Gastrocnemius medialis (tissue), 4 donors: ENCODE measurements around the gene SLAMF8. TPM values are rescaled to one million over a fixed set of nuclear protein-coding genes. Genes with fewer than 3 reads are reported as not detected.

ENCODE experiments used
- ATAC-seq, 2 donors: fragments of 150-250 bp; one replicate each; pipeline ENCODE4 v1.9.1; 2016
- DNase-seq, 2 donors: peaks; one replicate each; pipeline ENCODE4 v3.0.0-alpha.2; 2019
- H3K27ac ChIP-seq, 4 donors: fragments of 200-600 bp; sonication (generic); 1 replicate in 1 of 4; 2 replicates in 3 of 4; pipeline ENCODE4 v1.5.1; 2016 to 2018; ENCODE audit warnings: mild to moderate bottlenecking in 2 of 4, moderate library complexity in 1 of 4
- H3K27me3 ChIP-seq, 3 donors: fragments of 200-600 bp; sonication (generic) in 2 of 3; 1 replicate in 1 of 3; 2 replicates in 2 of 3; pipeline versions ENCODE4 v1.5.1 to v1.6.0; 2016 to 2019; ENCODE audit warnings: mild to moderate bottlenecking in 1 of 3, moderate library complexity in 1 of 3
- H3K36me3 ChIP-seq, 2 donors: fragments of 200-600 bp; sonication (generic) in 1 of 2; one replicate each; pipeline ENCODE4 v1.5.1; 2017 to 2018
- H3K4me1 ChIP-seq, 2 donors: fragments of 200-600 bp; sonication (generic) in 1 of 2; one replicate each; pipeline ENCODE4 v1.5.1; 2016 to 2017; ENCODE audit warnings: mild to moderate bottlenecking in 2 of 2
- H3K4me3 ChIP-seq, 4 donors: fragments of 200-600 bp; sonication (generic) in 3 of 4; 1 replicate in 1 of 4; 2 replicates in 3 of 4; pipeline ENCODE4 v1.5.1; 2016 to 2019; ENCODE audit warnings: mild to moderate bottlenecking in 2 of 4
- H3K9me3 ChIP-seq, 3 donors: fragments of 200-600 bp; sonication (generic) in 2 of 3; 1 replicate in 1 of 3; 2 replicates in 2 of 3; pipeline ENCODE4 v1.5.1; 2016 to 2019
- POLR2A ChIP-seq, 2 donors: fragments of 450-650 bp; IDR thresholded peaks; one replicate each; pipeline ENCODE4 v1.6.1; 2017; ENCODE audit warnings: antibody characterized with exemption in 2 of 2, mild to moderate bottlenecking in 2 of 2, moderate library complexity in 2 of 2
- in situ Hi-C, 4 donors: fragments of 200-750 bp; cut with MboI; loops; one replicate each; pipeline versions ENCODE4 v1.15.0 to v1.8.0; 2017; ENCODE audit warnings: low sequenced_read_pairs in 4 of 4
- intact Hi-C: fragments of 100-400 bp; cut with DNase I; formaldehyde crosslinking; loops from one replicate; pipeline ENCODE4 v1.15.1; 2023; ENCODE audit warnings: low total_unique reads
- total RNA-seq, 4 donors: library from RNA; depleted of rRNA; stranded (reverse); fragments of >200 nt; gene quantifications; one replicate each; pipeline versions ENCODE4 v1.1.0 to v1.2.3, GENCODE V29; 2016
- TF ChIP-seq, protein P1 (sequence below), 5 experiments: fragments of 450-650 bp in 3 of 5; fragments of 200-600 bp in 2 of 5; sonication (generic) in 2 of 5; IDR thresholded peaks in 4 of 5; conservative IDR thresholded peaks in 1 of 5; 1 replicate in 4 of 5; 2 replicates in 1 of 5; pipeline ENCODE4 v1.5.1; 2016 to 2019; ENCODE audit warnings: antibody characterized with exemption in 5 of 5, mild to moderate bottlenecking in 3 of 5, moderate library complexity in 3 of 5

The SLAMF8 gene
- total RNA-seq, 4 donors from 2014 or later = 0.75 to 2.3 (median 2.0) TPM; not detected in 1

- intact Hi-C loops = no loop called here
These were observed 5.4 kb upstream of the SLAMF8 start for GRCh38 chr1:159821171-159821867.

GRCh38 chr1:159823406-159823805 lies 3.3 kb upstream of the SLAMF8 start:
- Histone ChIP-seq H3K27me3 (peaks cover 0 to 4% (median 2%) of the 10 kb centered on the region in 3 donors), H3K4me3 (no peak overlapping the region), H3K4me1 (no peaks in the 10 kb centered on the region), H3K27ac (no peak overlapping the region), H3K9me3 (no peaks in the 10 kb centered on the region), H3K36me3 (no peaks in the 10 kb centered on the region)
- ATAC-seq (no peak), DNase-seq (no peak)
- intact Hi-C loops (no loop called here), in situ Hi-C loops (no loop called here)
- TF ChIP-seq POLR2A (IDR thresholded peaks at IDR 0.05) = no peak
- TF ChIP-seq, protein P1, sequence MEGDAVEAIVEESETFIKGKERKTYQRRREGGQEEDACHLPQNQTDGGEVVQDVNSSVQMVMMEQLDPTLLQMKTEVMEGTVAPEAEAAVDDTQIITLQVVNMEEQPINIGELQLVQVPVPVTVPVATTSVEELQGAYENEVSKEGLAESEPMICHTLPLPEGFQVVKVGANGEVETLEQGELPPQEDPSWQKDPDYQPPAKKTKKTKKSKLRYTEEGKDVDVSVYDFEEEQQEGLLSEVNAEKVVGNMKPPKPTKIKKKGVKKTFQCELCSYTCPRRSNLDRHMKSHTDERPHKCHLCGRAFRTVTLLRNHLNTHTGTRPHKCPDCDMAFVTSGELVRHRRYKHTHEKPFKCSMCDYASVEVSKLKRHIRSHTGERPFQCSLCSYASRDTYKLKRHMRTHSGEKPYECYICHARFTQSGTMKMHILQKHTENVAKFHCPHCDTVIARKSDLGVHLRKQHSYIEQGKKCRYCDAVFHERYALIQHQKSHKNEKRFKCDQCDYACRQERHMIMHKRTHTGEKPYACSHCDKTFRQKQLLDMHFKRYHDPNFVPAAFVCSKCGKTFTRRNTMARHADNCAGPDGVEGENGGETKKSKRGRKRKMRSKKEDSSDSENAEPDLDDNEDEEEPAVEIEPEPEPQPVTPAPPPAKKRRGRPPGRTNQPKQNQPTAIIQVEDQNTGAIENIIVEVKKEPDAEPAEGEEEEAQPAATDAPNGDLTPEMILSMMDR (IDR thresholded peaks at IDR 0.05 in 4 of 5, conservative IDR thresholded peaks at IDR 0.05 in 1 of 5) = no peak

More at GRCh38 chr1:159821171-159821867, 5.4 kb upstream of the SLAMF8 start:
- Histone ChIP-seq H3K27me3 (peaks cover 0 to 4% (median 2%) of the 10 kb centered on the region in 3 donors), H3K36me3 (no peaks in the 10 kb centered on the region), H3K9me3 (no peaks in the 10 kb centered on the region), H3K4me3 (no peak overlapping the region), H3K4me1 (no peaks in the 10 kb centered on the region), H3K27ac (no peak overlapping the region)
- in situ Hi-C loops = no loop called here
- no peak for DNase-seq
- no peak for ATAC-seq
- TF ChIP-seq POLR2A (IDR thresholded peaks at IDR 0.05) = no peak
- TF ChIP-seq, protein P1 (IDR thresholded peaks at IDR 0.05 in 4 of 5, conservative IDR thresholded peaks at IDR 0.05 in 1 of 5) = no peak

DNA sequence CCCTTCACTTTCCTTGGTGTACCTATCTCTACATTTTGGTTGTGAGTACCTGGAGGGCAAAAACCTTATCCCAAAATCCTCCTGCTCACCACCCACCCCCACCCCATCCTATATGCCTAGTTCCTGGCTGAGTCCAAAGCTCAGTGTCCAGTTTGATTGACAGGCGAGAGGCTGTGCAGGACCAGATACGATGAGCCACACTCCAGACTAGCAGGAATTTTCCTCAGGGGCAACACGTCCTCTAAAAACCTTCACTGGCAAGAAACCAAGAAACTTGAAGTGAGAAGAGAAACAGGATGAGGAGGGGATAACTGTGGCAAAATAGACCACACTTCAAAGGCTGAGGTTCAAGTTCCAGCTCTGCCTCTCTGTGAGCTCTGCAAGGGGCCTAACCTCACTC lies 1.1 kb upstream of the SLAMF8 start:
- peaks cover 0 to 5% of the 10 kb centered on the region in 2 donors for H3K4me1 ChIP-seq
- TF ChIP-seq, protein P1 (IDR thresholded peaks at IDR 0.05 in 4 of 5, conservative IDR thresholded peaks at IDR 0.05 in 1 of 5) = no peak
- no peak for TF ChIP-seq POLR2A (IDR thresholded peaks at IDR 0.05)
- no peak overlapping the region for H3K4me3 ChIP-seq
- in situ Hi-C loops (no loop called here), intact Hi-C loops (no loop called here)
- peaks cover 0 to 4% (median 2%) of the 10 kb centered on the region in 3 donors for H3K27me3 ChIP-seq
- no peaks in the 10 kb centered on the region for H3K9me3 ChIP-seq
- H3K36me3 ChIP-seq = no peaks in the 10 kb centered on the region
- H3K27ac ChIP-seq = no peak overlapping the region
- ATAC-seq = no peak
- DNase-seq = no peak

DNA sequence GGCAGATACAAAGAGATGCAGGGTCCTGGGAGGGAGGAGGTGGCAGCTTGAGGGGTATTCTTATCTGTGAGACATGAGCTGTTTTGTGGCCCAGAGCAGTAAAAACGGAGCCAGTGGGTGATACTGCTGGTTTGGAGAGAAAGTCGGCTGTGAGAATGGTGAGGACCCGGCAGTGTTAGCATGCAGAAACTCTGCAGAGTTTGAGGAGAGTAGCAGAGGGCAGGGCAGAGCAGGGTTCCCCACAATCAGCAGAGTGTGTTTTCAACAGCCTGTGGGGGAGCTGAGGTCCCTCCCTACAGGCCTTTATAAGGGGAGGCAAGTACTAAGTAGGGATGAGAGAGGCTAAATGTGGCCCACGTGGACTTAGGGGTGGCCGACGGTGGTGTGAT lies 423 bp downstream of the SLAMF8 start:
- peaks cover 0 to 10% of the 10 kb centered on the region in 2 donors for H3K4me1 ChIP-seq
- no peaks in the 10 kb centered on the region for H3K9me3 ChIP-seq
- TF ChIP-seq POLR2A (IDR thresholded peaks at IDR 0.05) = no peak
- TF ChIP-seq, protein P1 (IDR thresholded peaks at IDR 0.05 in 4 of 5, conservative IDR thresholded peaks at IDR 0.05 in 1 of 5) = no peak
- DNase-seq = no peak
- no peak overlapping the region for H3K27ac ChIP-seq
- H3K36me3 ChIP-seq = no peaks in the 10 kb centered on the region
- in situ Hi-C loops (no loop called here), intact Hi-C loops (no loop called here)
- ATAC-seq = no peak
- peaks cover 0 to 4% (median 2%) of the 10 kb centered on the region in 3 donors for H3K27me3 ChIP-seq
- no peak overlapping the region for H3K4me3 ChIP-seq
